GOT3 (cell line): ENCODE results near the gene NRIP2.

Source experiments
- DNase-seq: peaks from one replicate; lab custom pipeline; 2025; ENCODE audit warnings: mixed read lengths; lab: John Stamatoyannopoulos, UW

The NRIP2 gene

DNA sequence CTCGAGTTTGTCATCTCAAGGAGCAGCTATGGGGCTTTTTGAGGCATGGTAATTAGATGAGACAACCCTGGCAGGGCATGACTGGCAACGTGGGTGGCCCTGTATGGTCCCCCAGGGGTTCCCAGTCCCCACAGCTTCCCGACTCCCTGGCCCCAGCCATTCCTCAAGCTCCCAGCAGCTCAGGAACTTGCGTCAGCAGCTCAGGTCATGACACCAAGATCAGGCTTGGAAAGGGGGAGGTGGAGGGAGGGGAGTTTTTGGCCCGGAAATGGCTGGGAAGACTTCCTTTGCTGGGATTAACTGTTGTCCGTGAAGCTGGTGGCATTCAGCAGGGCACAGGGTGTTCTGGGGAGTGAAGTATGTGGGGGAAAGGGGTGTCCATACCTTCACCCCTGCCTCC lies 10.4 kb upstream of the NRIP2 start:
- DNase-seq = no peak

DNA sequence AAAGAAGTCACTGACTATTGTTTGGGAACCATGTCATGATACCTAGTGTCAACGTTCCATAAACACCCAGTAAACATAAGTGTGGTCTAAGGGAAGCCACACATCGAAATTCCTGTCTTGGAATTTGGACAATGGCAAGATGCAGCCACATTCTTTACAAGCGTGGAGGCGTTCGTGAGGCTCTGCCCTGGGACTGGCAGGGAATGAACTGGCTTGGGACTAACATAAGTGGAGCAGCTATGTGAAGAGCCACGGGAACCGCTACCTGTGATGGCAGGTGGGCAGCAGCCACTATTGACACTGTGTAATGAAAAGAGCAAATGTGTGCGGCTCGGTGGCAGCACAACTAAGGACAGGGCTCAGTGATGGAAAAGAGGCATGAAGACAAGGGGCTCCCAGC lies 10.0 kb upstream of the NRIP2 start:
- DNase-seq = no peak

DNA sequence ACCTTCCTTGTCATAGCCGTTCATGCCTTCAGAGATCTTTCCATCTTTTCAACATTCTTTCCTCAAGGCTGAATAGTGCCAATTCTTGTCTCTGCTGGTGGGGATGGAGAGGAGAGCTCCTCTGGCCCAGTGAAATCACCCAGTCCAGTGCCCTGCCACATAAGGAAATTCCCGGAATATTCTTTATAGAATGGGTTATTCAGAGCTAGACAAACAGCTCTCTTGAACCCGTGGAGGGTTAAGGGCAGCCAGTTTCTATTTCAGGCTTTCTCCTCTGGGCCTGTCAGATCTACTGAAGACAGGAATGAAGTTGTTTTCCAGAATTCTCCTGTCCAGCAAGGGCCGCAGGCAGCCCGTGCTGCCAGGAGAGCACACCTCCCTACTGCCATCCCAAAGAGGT lies 8.1 kb upstream of the NRIP2 start:
- no peak for DNase-seq

DNA sequence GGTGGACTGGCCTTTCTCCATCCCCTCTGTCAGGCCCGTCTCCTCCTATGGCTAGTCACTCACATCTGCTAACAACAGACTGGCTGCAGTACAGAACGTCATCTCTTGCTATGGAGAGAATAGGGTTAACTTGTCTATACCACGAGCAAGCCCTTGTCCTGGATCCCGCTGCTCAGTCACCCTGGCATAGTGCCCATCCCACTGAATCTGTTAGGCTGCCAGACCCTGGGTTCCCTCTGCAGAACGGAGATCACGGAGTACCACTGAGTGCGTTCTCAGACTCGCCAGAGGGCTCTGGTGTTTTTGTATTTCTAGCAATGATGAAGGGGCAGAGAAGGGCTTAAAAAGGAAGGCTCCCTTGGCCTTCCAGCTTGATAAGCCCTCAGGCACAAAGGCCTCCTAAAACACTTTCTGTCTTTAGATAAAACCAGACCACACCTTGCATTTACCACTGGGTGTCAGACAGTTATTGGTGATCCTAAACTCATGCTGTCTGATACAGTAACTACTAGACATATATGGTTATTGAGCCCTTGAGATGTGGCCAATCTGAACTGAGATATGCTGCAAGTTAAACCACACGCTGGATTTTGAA lies 6.3 kb upstream of the NRIP2 start:
- no peak for DNase-seq

DNA sequence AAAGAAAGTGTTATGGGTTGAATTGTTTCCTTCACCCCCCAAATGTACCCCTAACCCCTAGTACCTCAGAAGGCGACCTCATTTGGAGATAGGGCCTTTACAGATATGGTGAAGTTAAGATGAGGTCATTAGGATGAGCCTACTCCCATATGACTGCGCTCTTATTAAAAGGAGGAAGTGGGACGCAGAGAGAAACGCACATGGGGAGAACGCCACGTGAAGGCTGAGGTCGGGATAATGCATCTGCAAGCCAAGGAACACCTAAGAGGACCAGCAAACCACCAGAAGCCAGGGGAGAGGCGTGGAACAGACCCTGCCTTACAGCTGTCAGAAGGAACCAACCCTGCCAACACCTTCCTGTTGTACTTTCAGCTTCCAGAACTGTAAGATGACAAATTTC lies 1.7 kb upstream of the NRIP2 start:
- DNase-seq = no peak

DNA sequence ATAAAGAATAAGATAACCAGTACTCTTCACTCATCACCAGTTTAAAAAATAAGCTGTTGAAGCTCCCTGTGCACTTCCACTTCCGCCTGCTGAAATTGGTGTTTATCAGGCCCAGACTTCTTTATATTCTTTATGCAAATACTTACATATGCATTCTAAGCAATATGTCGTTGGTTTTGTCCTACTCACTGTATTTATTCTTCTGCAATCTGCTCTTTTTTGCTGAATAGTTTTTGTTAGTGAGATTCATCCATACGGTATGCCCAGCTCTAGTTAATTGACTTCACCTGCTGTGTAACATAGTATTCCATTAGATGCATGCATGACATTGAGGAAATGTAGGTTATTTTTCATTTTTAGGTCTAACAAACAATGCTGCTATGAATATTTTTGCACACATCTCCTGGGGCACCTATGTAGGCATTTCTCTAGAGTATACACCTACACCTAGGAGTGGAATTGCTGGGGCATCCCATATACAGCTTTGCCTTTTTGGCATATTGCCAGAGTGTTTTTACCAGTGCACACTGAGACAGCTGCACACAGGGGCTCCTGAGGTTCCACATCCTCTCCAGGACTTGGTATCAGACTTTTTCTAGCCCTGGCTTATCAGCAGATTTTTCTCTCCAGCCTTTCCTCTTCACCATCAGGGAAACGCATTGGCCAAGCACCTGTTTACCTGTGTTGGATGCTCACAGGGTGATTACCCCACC lies 1.0 kb upstream of the NRIP2 start:
- DNase-seq = no peak

DNA sequence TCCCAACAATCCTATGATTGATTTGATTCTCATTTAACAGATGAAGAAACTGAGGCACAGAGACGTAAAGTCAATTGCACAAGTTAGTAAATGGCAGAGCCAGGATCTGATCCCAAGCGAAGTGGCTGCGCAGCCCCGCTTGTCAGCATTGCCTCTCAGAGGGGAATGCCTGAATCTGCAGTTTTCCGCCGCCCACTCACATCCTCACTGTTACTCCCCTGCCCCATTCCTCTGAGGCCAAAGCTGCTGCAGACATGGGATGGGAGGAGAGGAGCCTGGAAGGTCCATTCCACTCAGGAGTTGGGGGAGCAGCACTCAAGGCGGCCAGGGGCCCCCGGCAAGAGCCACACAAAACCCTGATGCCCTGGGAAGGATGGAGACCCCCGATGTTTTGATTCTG lies 1.0 kb downstream of the NRIP2 start:
- DNase-seq = no peak

DNA sequence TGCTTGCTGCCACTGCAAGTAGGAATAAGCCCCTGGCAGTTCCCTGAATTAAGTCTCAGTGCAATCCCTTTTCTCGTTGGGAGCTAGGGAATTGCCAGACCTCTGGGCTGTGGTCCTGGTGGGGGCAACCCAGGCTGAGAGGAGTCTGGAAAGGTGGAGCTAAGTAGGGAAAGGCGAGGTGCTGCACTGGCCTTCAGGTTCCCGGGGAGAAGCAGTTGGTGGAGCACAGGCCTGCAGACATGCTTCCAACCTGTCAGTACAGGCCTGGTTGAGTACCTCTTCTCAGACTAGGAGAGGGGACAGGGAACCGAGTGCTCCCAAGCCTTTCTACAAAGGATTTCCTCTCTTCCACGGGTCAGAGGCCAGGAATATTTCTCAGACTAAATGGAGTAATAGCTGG lies 1.5 kb downstream of the NRIP2 start:
- no peak for DNase-seq

DNA sequence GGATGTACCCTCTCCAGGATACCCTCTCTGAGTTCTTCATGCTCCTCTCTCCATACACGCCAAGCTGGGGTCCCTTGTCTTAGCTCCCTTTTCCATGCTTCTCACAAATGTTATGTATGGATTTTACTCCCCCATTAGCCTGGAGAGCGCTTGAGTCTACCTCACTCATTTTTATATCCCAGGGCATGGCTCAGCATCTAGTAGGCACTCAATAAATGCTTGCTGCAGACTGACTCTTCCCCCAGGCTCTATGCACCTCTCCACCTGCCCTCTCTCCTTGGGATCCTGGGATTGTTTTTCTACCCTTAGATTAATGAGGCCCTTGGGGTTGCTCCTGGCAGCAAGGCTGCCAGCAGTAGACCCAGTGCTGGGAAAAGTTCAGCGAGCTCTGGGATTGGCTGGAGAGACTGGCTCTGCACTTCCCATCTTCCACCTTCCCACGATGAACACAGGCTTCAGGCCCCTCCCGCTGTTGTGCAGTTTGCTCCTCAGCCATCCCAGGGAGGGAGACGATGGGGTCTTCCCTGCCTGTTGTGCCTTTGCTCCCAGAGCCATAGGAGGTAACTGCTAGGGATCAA lies 2.2 kb downstream of the NRIP2 start:
- no peak for DNase-seq

DNA sequence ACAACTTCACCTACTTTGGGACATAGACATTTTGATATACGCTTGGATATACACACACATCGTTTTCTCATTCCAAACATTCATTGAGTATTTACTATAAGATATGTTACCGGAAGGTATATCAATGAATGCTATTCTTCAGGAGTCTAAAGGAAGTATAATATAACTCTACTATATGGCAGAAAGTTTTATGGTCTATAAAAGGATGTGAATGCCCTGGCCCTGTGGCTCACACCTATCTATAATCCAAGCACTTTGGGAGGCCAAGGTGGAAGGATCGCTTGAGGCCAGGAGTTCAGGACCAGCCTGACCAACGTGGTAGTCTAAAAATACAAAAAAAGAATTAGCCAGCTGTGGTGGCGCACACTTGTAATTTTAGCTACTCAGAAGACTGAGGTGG lies 5.6 kb downstream of the NRIP2 start:
- no peak for DNase-seq

DNA sequence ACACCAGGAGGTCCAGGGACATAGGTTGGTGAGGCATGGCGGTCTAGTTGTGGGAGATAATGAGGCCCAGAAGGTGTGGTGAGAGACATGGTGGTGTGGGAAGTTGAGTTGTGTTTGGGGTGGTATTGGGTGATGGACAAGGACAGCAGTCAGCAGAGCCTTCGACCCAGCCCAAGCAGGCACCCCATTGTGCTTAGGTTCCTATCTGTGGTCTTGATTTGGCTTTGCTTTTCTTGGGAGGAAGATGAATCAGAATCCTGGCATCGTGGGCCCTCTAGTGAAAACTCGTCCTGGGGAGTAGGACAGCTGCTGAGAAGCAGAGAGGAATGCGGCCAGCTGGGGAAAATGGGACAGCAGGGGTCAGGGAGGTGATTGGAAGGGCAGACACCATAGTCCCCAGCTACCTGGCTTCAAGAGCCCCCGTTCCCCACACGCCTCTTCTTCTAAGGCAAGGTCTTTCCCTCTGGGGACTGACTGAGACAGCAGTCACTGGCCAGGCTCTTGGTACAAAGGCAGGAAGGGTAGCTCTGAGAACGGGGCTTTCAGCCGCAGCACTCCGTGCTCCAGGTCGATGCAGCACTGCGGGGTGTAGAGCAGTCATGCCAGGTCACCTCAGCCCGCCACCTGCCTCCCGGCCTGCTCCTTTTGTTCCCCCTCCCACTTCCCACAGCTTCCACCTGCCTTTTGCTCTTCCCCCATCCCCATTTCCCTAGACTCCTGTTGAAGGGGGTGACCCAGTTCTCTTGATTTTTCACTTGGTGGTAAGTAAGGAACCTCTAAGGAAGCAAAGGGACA lies 7.9 kb downstream of the NRIP2 start:
- DNase-seq = no peak

DNA sequence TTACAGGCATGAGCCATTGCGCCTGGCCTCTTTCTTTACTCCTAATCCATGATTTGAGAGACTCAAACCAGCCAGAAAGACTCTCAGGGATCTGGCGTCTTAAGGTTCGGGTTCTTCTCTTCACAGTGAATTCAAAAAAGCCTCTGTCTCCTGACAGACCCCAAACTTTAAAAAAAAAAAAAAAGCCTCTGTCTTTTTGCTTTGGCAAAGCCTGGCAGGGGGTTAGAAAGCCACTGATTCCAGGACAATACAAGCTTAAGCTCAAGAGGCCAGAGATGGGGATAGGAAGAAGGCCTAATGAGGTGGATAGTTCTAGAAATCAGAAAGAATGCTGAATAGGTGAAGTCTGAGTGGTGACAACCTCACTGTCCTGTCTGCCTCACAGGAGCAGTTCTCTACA lies 8.8 kb downstream of the NRIP2 start:
- no peak for DNase-seq

DNA sequence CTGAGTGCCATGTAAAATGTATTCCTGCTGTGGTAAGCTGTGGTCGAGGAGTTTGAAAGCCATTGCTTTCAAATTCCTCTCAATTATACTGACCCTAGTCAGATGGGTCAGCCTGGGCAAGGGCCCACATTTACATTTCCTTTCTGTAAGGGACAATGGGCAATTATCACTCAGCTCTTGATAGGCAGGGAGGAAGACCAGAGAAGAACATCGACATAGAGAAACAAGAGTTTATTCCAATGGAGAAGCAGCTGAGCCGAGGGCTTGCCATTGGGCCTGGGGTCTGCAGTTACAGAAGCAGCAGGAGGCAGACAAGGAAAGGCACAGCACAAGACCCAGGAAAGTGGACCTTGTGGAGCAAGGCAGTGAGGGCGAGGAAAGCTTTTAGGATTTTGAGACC lies 9.7 kb downstream of the NRIP2 start:
- no peak for DNase-seq

DNA sequence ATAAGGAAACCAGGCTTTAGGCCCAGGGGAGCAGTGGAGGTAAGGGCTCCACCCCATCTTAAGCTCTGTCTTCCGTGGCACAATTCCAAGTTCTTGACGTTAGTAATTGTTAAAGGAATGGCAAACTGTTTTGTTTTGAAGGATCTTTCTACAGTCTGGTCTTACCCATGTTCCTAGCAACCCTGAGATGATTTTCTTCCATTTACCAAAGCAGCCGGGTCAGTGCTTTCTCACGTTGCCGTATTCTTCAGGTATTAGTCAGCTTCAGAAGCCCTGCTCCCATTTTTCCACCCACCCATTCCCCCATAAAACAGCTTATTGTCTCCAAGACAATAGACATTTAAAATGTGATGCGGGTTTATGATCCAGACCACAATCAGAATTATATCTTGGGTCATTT lies 10.3 kb downstream of the NRIP2 start:
- DNase-seq = no peak

DNA sequence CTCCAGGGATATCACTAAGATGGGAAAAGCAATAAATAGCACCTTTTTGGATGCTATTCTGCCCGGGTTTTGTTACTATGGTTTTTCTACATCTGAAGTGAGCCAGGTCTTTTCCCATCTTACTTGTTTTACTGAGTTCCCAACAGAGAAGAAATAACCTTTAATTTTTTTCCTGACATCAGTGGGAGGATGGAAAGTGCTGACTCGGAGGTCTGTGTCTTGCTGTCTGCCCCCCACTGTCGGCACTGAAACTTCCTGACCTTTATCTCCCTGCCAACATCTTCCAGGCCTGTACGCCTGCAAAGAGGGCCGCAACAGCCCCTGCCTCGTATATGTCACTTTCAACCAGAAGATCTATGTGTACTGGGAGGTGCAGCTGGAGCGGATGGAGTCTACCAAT lies 11.4 kb downstream of the NRIP2 start:
- DNase-seq = no peak

DNA sequence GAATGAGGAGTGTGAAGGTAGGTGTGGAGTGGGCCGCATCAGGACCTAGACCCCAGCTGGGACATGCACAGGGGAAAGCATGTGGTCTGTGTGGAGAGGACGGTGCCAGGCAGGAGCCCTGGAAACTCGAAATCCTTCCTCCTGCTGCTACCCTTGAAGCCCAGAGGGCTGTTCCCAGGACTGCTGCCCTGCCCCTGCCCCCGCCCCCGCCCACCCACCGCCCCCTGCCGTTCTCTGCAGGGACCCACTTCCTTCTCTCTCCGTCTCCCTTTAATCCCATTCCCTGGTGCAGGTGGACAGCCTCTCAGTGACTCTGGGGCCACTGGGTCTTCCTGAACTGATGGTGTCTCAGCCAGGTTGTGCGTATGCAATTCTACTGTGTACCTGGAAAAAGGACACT lies 14.4 kb downstream of the NRIP2 start:
- DNase-seq = no peak

DNA sequence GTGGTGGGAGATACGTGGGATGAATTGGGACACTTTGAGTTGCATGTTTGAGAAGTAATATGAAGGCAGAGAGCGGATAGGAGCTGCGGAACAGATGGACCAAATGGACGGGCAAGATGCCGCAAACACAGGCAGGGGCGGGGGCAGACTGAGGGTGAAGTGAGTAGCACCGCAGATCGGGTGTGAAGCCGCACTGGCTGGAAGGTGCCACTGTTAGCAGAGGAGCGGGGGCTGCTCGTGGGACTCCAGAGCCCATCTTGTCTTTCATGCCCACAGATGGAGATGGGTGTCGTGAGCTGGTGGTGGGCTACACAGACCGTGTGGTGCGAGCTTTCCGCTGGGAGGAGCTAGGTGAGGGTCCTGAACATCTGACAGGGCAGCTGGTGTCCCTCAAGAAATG lies 15.0 kb downstream of the NRIP2 start:
- DNase-seq = no peak

DNA sequence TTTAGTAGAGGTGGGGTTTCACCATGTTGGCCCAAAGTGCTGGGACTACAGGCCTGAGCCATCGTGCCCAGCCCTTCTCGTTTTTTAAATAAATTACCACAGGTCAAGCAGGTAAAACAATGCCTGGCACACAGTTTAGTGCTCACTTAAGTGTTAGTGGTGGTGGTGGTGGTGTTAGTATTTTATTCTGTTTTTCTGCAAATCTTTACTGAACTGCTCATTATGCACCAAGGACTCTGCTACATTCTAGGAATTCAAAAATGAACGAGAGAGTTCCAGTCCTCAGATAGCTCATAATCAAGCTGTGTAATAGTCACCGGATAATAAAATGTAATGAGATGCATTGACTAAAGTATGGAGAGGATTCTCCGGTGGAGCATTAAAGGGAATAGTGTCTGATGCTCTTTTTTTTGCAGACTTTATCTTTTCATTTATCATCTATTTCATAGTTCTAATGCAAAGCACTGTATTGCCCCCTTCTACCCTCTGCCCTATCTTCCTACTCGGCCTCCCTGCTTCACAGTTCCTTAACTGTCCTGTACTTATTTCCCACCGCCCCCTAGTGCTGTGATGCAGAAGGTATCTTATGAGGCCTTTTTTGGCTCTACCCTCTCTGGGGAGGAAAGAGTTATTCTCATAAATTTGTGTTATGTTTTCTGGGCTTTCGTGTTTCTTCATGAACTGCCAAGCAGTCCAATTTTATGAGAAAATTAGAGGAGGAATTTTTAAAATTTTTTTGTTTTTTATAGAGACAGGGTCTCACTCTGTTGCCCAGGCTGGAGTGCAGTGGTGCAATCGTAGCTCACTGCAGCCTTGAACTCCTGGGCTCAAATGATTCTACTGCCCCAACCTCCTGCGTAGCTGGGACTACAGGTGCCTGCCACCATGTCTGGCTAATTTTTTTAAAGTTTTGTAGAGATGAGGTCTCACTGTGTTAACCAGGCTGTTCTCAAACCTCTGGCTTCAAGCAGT lies 21.3 kb downstream of the NRIP2 start:
- DNase-seq = no peak

DNA sequence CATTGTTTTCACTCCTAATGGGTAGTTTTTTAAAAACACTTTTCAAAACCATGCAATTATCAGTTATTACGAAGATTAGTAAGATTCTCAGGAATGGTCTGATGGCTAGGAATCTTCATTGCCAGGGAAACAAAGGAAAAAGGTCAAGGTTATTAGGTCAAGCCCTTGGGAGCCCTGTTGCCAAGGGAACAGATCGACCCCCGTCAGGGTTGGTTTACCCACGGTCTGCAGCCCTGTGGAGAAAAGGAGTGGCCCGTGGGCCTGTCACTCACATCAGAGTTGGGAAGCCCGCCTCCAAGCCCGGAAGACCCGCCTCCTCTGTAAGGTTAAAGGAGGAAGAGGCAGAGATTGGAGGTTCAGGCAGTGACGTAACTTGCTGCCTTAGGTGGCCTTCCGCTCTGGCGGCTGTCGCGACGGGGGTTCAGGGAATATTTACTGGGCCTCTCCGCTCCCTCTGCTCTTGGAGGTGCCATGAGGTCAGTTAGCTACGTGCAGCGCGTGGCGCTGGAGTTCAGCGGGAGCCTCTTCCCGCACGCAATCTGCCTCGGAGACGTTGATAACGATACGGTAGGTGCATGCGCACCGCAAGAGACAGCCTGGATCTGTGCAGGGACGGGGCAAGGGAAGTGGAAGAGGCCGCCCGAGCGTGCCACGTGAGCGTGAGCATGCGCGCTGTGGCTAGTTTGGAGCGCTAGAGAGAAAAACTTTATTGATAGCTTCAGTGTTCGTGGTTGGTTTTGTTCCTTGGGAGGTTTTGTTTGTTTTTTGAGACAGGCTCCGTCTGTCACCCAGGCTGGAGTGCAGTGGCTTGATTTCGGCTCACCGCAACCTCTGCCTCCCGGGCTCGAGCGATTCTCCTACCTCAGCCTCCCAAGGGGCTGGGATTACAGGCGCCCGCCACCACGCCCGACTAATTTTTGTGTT lies 22.3 kb downstream of the NRIP2 start, which contains the start of gene ITFG2:
Gene ITFG2, plus strand, starts transcription at position 379 of the 924 bp plus-strand sequence. Its CDS starts 93 bp downstream, at position 472.
- peak; percentile 91 for DNase-seq

DNA sequence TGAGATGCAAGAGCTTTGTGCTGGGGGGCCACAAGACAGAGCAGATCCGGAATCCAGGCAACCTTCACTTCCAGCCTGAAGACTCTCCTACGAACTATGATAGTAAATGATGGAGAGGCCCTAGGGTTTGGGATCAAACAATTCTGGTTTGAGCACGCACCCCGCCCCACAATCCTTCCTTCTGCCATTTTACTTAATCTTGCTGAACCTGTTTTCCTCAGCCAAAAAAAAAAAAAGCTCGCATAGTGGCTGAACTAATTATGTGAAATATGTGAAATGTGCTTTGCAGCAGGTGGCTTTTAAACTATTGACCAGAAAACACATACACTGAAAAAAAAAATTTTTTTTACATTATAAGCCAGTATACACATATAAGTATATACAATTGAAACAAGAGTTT lies 23.0 kb downstream of the NRIP2 start:
- no peak for DNase-seq

DNA sequence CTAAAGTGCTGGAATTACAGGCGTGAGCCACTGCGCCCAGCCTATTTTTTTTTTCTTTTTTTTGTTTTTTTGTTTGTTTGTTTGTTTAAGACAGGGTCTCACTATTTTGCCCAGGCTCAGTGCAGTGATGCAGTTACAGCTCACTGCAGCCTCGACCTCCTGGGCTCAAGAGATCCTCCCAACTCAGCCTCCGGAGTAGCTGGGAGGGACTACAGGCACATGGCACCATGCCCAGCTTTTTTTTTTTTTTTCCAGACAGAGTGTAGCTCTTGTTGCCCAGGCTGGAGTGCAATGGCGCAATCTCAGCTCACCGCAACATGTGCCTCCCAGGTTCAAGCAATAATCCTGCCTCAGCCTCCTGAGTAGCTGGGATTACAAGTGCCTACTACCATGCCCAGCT lies 28.1 kb downstream of the NRIP2 start:
- DNase-seq = no peak
